ENCODE data around the gene FIP1L1.

FIP1L1 gene

GRCh38 chr4:53349091-53349491, 28.4 kb upstream of the FIP1L1 start:
- Histone ChIP-seq H3K9ac (no peak overlapping the region), H3K27me3 (ENCODE audit: control insufficient read depth, insufficient read depth, low read length) (no peaks in the 10 kb centered on the region), H3K36me3 (ENCODE audit: control insufficient read depth, insufficient read depth, low read length) (no peaks in the 10 kb centered on the region), H3K79me2 (no peaks in the 10 kb centered on the region), H3K27ac (no peak overlapping the region), H3K4me3 (ENCODE audit: low read depth, low read length) (no peak overlapping the region), H3K4me2 (ENCODE audit: low read length) (no peak overlapping the region), H2AFZ (no peak overlapping the region), H3K9me3 (ENCODE audit: control insufficient read depth, low read length) (no peaks in the 10 kb centered on the region), H3K4me1 (no peaks in the 10 kb centered on the region)
- no peak for TF ChIP-seq CTCF (IDR thresholded peaks at IDR 0.05)

- H3K9me3 ChIP-seq (ENCODE audit: control insufficient read depth, low read length) = no peaks in the 10 kb centered on the region
Measured at GRCh38 chr4:53354012-53354722, 23.3 kb upstream of the FIP1L1 start.

GRCh38 chr4:53355930-53356521, 21.4 kb upstream of the FIP1L1 start:
- H3K4me3 ChIP-seq (ENCODE audit: low read depth, low read length) = no peak overlapping the region
- H3K9me3 ChIP-seq (ENCODE audit: control insufficient read depth, low read length) = no peaks in the 10 kb centered on the region
- H3K27me3 ChIP-seq (ENCODE audit: control insufficient read depth, insufficient read depth, low read length) = no peaks in the 10 kb centered on the region
- H3K79me2 ChIP-seq = no peaks in the 10 kb centered on the region
- H2AFZ ChIP-seq = no peak overlapping the region
- no peaks in the 10 kb centered on the region for H3K4me1 ChIP-seq
- no peak overlapping the region for H3K27ac ChIP-seq
- TF ChIP-seq CTCF (IDR thresholded peaks at IDR 0.05) = no peak
- H3K4me2 ChIP-seq (ENCODE audit: low read length) = no peak overlapping the region
- H3K9ac ChIP-seq = no peak overlapping the region
- H3K36me3 ChIP-seq (ENCODE audit: control insufficient read depth, insufficient read depth, low read length) = no peaks in the 10 kb centered on the region

More at GRCh38 chr4:53354012-53354722, 23.3 kb upstream of the FIP1L1 start:
- H3K4me1 ChIP-seq = no peaks in the 10 kb centered on the region
- no peak overlapping the region for H3K4me3 ChIP-seq (ENCODE audit: low read depth, low read length)
- no peaks in the 10 kb centered on the region for H3K79me2 ChIP-seq
- H3K27me3 ChIP-seq (ENCODE audit: control insufficient read depth, insufficient read depth, low read length) = no peaks in the 10 kb centered on the region
- H3K9ac ChIP-seq = no peak overlapping the region
- TF ChIP-seq CTCF (IDR thresholded peaks at IDR 0.05) = no peak
- H2AFZ ChIP-seq = no peak overlapping the region
- H3K4me2 ChIP-seq (ENCODE audit: low read length) = no peak overlapping the region
- no peak overlapping the region for H3K27ac ChIP-seq
- no peaks in the 10 kb centered on the region for H3K36me3 ChIP-seq (ENCODE audit: control insufficient read depth, insufficient read depth, low read length)

- no peak overlapping the region for H3K4me2 ChIP-seq (ENCODE audit: low read length)
- no peaks in the 10 kb centered on the region for H3K79me2 ChIP-seq
- no peaks in the 10 kb centered on the region for H3K36me3 ChIP-seq (ENCODE audit: control insufficient read depth, insufficient read depth, low read length)
- no peak overlapping the region for H3K9ac ChIP-seq
- no peaks in the 10 kb centered on the region for H3K27me3 ChIP-seq (ENCODE audit: control insufficient read depth, insufficient read depth, low read length)
- H3K9me3 ChIP-seq (ENCODE audit: control insufficient read depth, low read length) = no peaks in the 10 kb centered on the region
- no peak overlapping the region for H3K4me3 ChIP-seq (ENCODE audit: low read depth, low read length)
- no peaks in the 10 kb centered on the region for H3K4me1 ChIP-seq
- TF ChIP-seq CTCF (IDR thresholded peaks at IDR 0.05) = no peak
- H2AFZ ChIP-seq = no peak overlapping the region
- H3K27ac ChIP-seq = no peak overlapping the region
Measured at GRCh38 chr4:53361451-53361850, 16.0 kb upstream of the FIP1L1 start.

- H3K36me3 ChIP-seq (ENCODE audit: control insufficient read depth, insufficient read depth, low read length) = no peaks in the 10 kb centered on the region
- no peak overlapping the region for H3K9ac ChIP-seq
- no peaks in the 10 kb centered on the region for H3K27me3 ChIP-seq (ENCODE audit: control insufficient read depth, insufficient read depth, low read length)
- no peak overlapping the region for H3K4me3 ChIP-seq (ENCODE audit: low read depth, low read length)
- no peak overlapping the region for H3K4me2 ChIP-seq (ENCODE audit: low read length)
- H3K9me3 ChIP-seq (ENCODE audit: control insufficient read depth, low read length) = no peaks in the 10 kb centered on the region
- no peak overlapping the region for H3K27ac ChIP-seq
- no peaks in the 10 kb centered on the region for H3K4me1 ChIP-seq
- no peak overlapping the region for H2AFZ ChIP-seq
- no peak for TF ChIP-seq CTCF (IDR thresholded peaks at IDR 0.05)
- H3K79me2 ChIP-seq = no peaks in the 10 kb centered on the region
Measured at GRCh38 chr4:53362093-53362492, 15.3 kb upstream of the FIP1L1 start.
